ENCODE measurements around the gene MAP3K13.
"Not testable (repeated sequence)": the region's sequence is repeated elsewhere in the genome, so short reads cannot be mapped to it uniquely, and the experiment has no call there.

Gene MAP3K13

DNA sequence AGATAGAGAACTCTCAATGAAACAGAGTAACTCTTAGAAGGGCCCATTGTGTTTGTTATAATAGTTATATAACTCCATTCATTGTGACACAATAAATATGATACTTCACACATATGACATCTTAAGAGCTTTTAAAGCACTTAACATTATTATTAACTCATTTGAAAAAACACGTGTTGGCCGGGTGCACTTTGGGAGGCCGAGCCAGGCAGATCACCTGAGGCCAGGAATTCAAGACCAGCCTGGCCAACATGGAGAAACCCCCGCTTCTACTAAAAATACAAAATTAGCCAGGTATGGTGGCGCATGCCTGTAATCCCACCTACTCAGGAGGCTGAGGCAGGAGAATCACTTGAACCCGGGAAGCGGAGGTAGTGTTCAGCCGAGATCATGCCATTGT is 88.5 kb downstream of the MAP3K13 start:
- not testable (repeated sequence) for DNase-seq (ENCODE audit: low spot score)

DNA sequence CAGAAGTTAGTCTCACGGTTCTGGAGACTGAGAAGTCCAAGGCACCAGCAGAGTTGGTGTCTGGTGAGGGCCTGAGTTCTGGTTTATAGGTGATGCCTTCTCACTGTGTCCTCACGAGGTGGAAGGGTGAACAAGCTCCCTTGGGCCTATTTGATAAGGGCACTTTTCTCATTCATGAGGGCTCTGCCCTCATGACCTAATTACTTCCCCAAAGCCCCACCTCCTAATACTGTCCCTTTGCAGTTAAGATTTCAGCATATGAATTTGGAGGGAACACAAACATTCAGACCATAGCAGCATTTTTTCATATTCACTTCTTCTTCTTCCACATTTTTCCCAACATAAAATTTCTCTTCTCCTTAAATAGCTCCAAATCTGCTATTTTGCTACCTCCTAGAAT is 94.4 kb downstream of the MAP3K13 start:
- no peak for DNase-seq (ENCODE audit: low spot score)

DNA sequence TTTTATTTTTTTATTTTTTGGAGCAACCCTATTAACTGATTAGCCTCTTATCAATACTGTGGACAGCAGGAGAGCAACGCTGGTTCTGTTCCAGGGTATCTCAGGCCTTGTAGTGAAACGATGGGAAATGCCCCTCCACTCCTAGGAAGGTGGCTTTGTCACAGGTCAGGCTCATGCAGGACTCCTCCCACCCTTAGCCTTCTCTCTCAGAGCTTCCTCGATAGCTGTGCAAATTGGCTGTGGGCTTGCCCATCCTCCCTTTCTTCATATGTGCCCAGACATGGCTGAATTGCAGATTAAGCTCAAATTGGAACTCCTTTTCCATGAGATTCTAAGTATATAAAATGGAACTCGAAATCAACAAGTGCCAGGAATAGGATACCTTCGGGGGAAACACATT is 97.4 kb downstream of the MAP3K13 start:
- no peak for DNase-seq (ENCODE audit: low spot score)

DNA sequence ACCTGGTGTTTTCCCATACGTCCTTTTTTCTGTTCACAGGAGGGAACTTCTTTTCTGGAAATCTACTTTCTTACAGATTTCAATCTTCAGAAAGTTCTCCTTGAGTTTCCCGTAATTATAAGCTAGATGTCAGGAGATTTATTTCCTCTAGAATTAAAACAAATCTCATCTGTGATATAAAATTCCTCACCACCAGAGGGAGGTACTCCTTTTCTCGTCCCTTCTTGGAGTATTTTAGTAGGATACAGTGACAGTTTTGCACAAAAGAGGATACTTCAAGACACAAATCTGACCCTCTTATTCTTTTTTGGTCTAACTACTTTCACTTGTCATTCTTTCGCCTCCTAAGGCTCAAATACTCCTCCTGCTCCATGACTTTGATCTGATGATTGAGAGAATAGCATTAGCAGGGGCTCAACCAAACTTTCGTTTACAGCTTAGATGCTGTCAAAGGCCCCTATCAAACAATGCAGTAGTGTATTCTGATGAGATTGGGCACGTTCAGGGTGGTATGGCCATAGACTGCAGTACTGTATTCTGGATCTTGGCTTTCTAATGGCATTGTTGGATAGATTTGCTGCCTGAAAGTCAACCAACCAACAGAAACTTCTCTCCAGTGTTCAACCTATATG is 97.9 kb downstream of the MAP3K13 start:
- DNase-seq (ENCODE audit: low spot score), result peak; percentile 16

DNA sequence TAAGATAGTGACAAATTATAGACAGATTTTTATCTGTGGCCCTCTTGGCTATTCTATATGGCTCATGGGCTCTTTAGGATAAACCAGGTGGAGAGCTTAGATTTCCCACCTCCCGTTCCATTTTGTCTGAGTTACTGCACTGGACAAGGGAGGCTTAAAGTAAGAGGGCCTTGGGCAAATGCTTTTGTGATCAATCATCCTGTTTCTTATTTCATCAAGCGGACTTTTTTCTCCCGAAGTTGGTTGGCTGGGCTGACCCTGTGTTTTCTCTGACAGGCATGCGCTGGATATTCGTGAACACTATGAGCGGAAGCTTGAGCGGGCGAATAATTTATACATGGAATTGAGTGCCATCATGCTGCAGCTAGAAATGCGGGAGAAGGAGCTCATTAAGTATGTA is 102.5 kb downstream of the MAP3K13 start:
- no peak for DNase-seq (ENCODE audit: low spot score)

DNA sequence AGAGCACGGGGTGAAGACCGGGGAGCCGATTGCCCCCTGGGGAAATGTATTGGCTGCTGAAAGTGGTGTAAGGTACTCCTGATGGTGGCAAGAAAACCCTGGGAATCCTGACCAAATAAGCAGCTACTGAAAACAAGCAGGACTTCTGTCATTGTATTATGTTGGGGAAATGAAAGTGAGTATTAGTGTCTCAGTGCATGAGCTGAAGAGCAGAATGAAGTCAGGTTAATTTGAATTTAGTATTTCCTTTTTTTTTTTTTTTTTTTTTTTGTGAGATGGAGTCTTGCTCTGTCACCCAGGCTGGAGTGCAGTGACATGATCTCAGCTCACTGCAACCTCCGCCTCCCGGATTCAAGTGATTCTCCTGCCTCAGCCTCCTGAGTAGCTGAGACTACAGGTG is 103.2 kb downstream of the MAP3K13 start:
- DNase-seq (ENCODE audit: low spot score), result not testable (repeated sequence)

DNA sequence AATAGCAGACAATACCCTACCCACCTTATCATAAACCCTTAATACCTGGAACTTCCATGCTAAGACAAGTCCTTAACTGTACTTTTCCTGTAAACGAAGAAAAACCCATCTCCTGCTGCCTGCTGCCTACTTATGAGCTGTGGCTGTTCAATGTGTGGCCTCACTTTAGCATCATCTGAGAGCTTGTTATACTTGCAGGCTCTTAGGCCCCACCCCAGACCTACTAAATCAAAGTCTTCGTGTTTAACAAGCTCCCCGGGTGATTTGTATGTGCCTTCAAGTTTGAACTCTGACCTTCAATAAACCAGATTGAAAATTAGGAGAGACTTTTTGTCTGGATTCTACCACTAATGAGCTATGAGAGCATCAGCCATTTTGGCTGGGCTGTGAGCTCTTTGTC is 106.6 kb downstream of the MAP3K13 start:
- no peak for DNase-seq (ENCODE audit: low spot score)

DNA sequence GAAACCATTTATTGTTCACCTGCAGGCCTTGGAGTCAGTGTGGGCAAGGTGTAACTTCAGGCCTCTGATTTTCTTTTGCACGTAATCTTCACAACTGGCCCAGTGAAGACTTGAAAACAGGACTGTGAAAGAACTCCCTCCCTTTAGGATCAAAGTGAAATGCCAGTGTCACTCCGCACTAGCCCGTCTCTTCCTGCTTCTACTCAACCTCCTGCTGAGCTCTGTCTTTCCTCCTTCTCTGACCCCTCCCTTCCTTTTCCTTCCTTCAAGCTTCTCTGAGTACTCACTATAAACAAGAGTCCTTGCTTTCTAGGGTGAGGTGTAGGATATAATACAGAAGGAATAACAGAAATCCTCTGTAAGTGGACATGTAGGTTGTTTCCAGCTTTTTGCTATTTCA is 107.4 kb downstream of the MAP3K13 start:
- DNase-seq (ENCODE audit: low spot score), result no peak

DNA sequence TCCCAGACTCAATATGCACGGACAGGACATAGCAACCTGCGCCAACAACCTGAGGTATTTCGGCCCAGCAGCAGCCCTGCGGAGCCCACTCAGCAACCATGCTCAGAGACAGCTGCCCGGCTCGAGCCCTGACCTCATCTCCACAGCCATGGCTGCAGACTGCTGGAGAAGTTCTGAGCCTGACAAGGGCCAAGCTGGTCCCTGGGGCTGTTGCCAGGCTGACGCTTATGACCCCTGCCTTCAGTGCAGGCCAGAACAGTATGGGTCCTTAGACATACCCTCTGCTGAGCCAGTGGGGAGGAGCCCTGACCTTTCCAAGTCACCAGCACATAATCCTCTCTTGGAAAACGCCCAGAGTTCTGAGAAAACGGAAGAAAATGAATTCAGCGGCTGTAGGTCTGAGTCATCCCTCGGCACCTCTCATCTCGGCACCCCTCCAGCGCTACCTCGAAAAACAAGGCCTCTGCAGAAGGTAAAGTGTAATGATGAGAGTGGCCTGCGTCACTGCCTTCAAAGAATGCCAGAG is 110.4 kb downstream of the MAP3K13 start:
- DNase-seq (ENCODE audit: low spot score), result no peak

DNA sequence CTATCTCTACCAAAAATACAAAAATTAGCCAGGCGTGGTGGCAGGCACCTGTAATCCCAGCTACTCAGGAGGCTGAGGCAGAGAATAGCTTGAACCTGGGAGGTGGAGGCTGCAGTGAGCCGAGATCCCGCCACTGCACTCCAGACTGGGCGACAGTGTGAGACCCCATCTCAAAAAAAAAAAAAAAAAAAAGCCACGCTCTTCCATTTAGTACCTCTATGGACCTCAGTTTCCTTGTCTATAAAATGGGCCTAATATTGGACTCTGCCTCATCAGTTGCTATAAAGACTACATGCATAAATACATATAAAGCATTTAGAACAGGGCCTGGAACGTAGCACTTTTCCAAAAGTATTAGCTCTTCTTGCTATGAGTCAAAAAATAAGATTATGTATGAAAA is 112.0 kb downstream of the MAP3K13 start:
- DNase-seq (ENCODE audit: low spot score), result not testable (repeated sequence)

DNA sequence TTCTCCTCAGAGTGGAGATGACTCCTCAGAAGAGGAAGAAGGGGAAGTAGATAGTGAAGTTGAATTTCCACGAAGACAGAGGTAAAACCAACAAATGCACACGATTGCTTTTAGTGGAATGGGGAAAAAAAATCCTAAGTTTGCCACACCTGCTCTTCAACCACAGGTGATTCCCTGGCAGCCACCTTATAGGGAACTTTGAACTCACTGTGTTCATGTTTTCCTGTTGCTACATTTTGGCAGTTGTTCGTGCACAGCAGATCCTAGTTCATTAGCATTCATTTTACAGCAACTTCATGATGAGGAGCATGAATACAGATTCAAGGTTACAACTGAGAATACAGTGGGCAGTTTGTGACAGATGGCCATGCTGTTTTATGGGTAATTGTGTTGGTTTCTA is 114.4 kb downstream of the MAP3K13 start:
- DNase-seq (ENCODE audit: low spot score), result no peak

DNA sequence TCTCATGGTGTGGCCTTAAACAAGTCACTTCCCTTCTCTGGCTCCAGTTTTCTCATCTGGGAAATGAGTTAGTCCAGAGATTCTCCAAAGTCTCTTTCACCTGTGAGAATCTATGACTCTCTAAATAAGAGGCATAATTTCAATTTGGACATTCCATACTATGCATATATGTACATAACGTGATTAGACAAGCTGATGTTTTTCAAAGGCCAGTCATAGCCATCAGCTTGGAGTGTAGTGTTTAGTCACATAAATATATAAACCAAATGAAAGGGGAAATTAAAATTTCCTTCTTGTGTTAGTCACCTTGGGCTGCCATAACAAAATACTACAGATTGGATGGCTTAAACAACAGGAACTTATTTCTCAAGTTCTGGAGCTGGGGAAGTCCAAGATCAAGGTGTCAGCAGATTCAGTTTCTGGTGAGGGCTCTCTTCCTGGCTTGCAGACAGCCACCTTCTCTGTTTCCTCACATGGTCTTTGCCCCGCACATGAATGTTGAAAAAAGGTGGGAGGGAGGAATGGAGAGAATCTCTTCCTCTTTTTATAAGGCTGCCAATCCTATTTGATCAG is 116.5 kb downstream of the MAP3K13 start:
- no peak for DNase-seq (ENCODE audit: low spot score)

DNA sequence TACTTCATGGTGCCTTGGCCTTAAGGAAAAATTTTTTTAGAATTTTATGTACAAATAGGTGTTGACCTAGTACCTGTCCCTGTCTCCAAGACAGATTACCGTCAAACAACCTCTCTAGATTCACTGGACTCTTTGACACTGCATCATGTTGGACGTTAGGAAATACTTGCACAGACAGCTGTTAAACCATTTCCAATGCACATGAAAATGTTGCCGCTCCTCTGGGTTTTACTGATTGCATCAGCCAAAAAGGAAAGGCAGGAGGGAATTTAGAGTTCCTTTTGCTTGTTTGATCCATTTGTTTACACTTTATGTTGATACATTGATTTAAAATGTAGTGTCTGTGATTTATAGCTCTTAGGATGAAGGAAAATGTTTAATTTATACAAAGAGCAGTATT is 121.4 kb downstream of the MAP3K13 start:
- no peak for DNase-seq (ENCODE audit: low spot score)

DNA sequence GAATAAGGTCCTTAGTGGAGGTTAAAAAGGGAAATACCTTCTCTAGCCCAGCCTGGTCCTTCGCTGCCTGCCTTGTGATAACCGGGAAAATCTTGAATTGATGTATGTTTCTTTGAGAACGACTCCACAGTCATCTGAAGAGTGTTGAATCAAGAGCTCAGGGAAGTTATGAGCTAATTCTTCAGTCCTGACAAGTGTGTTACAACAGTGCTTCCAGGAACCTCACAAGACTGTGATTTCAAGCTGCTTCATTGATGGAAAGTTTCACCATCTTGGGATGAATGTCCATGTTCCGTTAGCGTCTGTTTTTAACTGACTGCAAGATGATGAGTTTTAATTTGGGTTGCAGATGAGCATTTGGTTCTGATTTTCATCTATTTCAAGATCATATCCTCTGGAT is 123.5 kb downstream of the MAP3K13 start:
- DNase-seq (ENCODE audit: low spot score), result no peak

DNA sequence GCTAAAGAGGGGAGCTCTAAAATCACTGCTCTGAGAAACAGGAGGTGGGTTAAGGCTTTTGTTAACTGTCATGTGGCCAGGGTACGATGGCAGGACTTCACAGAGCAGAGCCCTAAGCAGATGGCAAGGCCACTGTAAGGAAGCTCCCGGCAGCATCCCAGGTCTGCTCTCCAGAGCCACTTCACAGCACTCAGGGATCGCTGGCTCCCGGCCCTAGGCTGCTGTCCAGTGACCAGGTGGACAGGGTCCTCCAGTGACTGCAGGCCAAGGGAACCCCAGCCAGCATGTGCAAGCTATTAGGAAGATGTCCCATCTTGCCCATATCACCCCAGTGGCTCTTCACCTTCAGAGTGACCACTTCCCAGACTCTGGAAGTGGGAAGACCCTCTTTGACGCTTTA is 125.5 kb downstream of the MAP3K13 start:
- no peak for DNase-seq (ENCODE audit: low spot score)

DNA sequence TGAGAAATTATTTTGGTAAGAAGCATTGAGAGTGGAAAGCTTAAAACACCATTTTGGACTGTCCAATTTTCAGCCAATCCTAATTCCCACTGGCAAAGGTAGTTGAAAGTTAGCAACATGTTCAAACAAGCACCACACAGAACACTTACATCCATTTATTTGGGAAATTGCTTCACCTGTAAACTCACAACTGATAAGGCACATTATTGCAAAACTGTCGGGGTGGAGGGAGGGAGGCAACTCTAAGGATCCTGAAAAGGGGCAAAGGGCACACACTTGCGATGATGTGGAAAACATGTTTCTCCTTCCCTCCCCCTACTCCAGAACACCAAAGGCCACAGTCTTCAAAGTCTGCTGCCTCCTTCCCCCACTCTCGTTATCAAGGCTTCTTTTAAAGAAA is 126.5 kb downstream of the MAP3K13 start:
- no peak for DNase-seq (ENCODE audit: low spot score)

DNA sequence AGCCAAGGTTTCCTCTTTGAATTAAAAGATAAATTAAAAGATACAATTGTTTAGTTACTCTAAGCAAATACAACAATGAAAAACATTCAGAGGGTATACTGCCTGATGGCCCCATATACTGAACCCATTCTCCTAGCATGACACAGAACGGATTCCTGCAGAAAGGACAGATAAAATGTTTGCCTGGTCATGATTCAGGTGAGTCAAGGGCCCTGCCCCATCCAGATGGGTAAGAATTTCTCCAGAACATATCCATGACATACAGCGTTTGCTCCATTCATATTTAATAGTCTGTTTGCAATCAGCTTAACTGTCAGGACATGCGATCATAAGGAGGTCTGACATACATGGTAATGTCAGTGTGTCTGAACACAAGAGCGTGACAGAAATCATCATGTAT is 127.3 kb downstream of the MAP3K13 start:
- no peak for DNase-seq (ENCODE audit: low spot score)

DNA sequence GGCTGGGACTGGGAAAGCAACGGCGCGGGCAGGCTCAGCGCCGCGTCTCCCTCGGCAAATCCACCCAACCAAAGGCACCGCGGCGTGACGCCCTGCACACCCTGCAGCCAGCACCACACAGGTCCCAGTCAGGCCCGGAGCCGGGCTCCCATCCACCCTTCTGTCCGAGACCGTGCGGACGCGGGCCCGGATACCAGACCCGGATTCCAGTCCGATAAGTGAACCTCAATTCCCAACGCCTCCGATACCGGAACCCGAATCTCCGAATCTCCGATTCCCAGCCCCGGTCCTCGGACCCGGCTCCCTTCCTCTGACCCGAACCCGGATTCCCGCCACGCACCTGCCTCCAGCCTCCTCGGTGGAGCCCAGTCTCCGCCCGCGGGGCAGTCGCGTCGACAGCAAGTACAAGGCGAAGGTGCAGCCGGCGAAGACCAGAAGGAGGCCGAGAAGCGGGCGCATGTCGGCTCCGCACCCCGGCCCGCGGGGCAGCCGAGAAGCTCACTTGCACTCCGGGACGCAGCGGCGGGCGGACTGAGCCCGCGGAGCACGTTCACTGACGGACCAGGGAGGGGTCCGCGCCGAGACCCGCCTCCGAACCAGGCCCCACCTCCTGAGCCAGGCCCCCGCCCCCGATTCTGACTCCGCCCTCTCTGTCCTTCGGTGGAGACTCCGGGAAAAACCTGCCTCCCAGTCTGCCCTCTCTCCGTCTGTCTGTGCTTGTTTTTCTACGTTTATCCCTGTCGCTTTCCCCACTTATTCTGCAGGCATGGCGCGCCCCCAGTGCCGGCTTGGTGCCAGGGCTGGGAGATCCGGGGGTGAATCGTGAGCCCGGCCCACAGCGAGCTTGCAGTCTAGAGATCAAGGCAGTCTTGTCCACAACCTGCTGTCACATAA is 135.8 kb downstream of the MAP3K13 start, which contains the start of gene TMEM41A:
Gene TMEM41A (minus strand): TSS at position 533 of the 894 bp plus-strand sequence. CDS start 74 bp downstream, at position 459.
- DNase-seq (ENCODE audit: low spot score), result peak; percentile 96

DNA sequence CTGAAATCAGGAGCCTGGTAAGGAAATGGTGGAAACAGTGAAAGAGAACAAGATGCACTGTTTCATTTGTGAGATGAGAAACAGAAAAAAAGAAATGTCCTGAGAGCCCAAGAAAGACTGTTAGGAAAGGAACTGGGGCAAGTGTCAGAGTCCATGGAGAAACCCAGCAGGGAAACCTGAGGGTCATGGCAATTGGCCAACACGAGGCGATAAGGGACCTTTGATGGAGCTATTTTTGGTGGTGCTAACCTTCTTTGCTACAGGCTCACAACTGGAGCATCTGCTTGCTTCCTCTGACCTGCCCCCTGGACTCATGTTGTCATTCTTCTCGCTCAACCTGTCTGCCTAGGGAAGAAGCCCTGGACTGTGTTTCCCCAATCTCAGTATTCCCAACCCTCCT is 140.1 kb downstream of the MAP3K13 start:
- DNase-seq (ENCODE audit: low spot score), result no peak

DNA sequence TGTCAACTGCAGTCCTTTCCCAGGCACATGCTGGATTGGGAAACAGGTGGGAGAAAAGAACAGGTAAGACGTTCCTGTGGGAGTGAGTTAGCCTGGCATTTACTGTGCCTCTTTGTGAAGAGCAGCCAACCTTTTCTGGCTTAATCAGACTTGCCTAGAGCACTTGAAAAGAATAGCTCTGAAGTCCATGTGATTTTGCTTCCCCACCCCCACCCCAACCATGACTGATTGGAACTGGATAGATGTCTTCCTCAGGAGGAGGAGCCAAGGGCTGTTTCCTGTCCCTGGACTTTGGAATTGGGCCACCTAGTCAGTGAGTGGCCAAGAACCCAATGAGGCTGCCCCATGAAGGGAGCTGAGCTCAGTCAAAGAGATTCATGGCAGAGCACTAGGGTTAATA is 140.6 kb downstream of the MAP3K13 start:
- no peak for DNase-seq (ENCODE audit: low spot score)

DNA sequence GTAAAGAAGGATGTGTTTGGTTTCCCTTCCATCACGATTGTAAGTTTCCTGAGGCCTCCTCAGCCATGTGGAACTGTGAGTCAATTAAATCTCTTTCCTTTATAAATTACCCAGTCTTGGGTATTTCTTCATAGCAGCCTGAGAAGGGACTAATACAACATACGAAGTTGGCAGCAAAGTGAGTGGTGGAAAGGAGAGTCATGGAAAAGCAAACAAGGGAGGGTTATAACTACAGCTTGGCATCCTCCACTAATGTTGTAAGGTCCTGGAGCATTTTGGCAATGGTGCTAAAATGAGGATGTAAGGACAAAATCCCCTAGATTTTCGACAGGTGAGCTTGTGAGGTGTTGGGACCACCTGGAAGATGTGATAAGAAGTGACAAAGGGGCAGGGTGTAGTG is 141.7 kb downstream of the MAP3K13 start:
- DNase-seq (ENCODE audit: low spot score), result no peak

DNA sequence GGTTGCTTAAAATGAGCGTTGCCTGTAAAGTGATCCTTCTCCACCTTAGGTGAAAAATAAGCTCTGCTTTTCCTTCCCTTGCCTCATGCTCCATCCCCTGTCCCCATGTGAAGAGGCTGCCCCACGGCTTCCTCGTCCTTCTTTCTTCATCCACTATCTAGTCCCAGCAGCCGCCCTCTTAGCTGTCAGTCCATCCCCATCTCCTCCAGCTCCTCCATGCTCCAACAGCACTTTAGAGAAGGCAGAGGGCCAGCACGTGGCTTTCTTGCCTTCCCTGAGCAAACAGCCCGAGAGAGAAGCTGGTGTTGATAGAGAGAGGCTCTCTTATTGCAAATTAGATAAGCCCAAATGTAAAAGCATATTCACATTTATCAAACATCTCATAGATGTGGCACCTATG is 144.9 kb downstream of the MAP3K13 start:
- DNase-seq (ENCODE audit: low spot score), result no peak

Data from hepatic stellate cell (primary cell).